Prostate gland (tissue), 2 donors: ENCODE measurements around the gene CTNND2. TPM values are rescaled to one million over a fixed set of nuclear protein-coding genes. Genes with fewer than 3 reads are reported as not detected.

Source experiments
- DNase-seq: peaks from one replicate; pipeline ENCODE4 v3.0.0-alpha.2; 2019; ENCODE audit warnings: low spot score
- H3K27ac ChIP-seq, 2 donors: fragments of 200-600 bp; sonication (generic); 2 replicates each; pipeline ENCODE4 v1.5.1; 2017 to 2019
- H3K27me3 ChIP-seq: fragments of 200-600 bp; sonication (generic); replicated peaks from 2 replicates; pipeline ENCODE4 v1.5.1; 2019; ENCODE audit not compliant: insufficient read depth
- H3K36me3 ChIP-seq, 2 donors: fragments of 200-600 bp; sonication (generic); 1 replicate in 1 of 2; 2 replicates in 1 of 2; pipeline versions ENCODE4 v1.5.1 to v1.8.1; 2017 to 2019
- H3K4me1 ChIP-seq: fragments of 200-600 bp; sonication (generic); replicated peaks from 2 replicates; pipeline ENCODE4 v1.5.1; 2019
- H3K4me3 ChIP-seq, 2 donors: fragments of 200-600 bp; sonication (generic); 2 replicates each; pipeline ENCODE4 v1.5.1; 2017 to 2019
- H3K9me3 ChIP-seq: fragments of 200-600 bp; sonication (generic); 2 replicates; pipeline ENCODE4 v1.5.1; 2017
- POLR2A ChIP-seq: fragments of 450-650 bp; IDR thresholded peaks from one replicate; pipeline ENCODE4 v1.6.1; 2016; ENCODE audit warnings: antibody characterized with exemption, mild to moderate bottlenecking
- POLR2AphosphoS5 ChIP-seq: sonication (generic); formaldehyde crosslinking; IDR thresholded peaks from one replicate; pipeline ENCODE4 v1.6.1; 2017; ENCODE audit warnings: antibody characterized with exemption
- WGBS: methylation state at CpG from one replicate; pipeline ENCODE4 v1.1.5; 2018; 5-methylcytosine and 5-hydroxymethylcytosine counted together
- intact Hi-C: fragments of 100-400 bp; cut with DNase I; formaldehyde crosslinking; loops from one replicate; pipeline ENCODE4 v1.14.2; 2022
- total RNA-seq, 2 donors: library from RNA; depleted of rRNA; stranded (reverse); fragments of >200 nt; gene quantifications; one replicate each; pipeline ENCODE4 v1.1.0, GENCODE V29; 2016
- TF ChIP-seq, protein P1 (sequence below), 4 experiments: fragments of 200-600 bp in 2 of 4; fragments of 450-650 bp in 2 of 4; sonication (generic) in 2 of 4; IDR thresholded peaks; 1 replicate in 3 of 4; 2 replicates in 1 of 4; pipeline ENCODE4 v1.5.1; 2016 to 2019; ENCODE audit warnings: antibody characterized with exemption in 4 of 4, mild to moderate bottlenecking in 2 of 4, moderate library complexity in 2 of 4

CTNND2 gene
- total RNA-seq, 2 donors from 2014 or later, result 5.5 to 11.2 TPM

GRCh38 chr5:11511878-11512277 lies 392.4 kb downstream of the CTNND2 start:
- Histone ChIP-seq H3K4me1 (no peaks in the 10 kb centered on the region), H3K36me3 (no peaks in the 10 kb centered on the region), H3K9me3 (no peaks in the 10 kb centered on the region), H3K27ac (no peak overlapping the region), H3K27me3 (no peaks in the 10 kb centered on the region), H3K4me3 (no peak overlapping the region)
- intact Hi-C loops, result no loop called here
- 71% methylated on average over 2 of the region's 2 CpGs for WGBS
- DNase-seq, result no peak
- TF ChIP-seq POLR2AphosphoS5, result no peak
- TF ChIP-seq, protein P1, sequence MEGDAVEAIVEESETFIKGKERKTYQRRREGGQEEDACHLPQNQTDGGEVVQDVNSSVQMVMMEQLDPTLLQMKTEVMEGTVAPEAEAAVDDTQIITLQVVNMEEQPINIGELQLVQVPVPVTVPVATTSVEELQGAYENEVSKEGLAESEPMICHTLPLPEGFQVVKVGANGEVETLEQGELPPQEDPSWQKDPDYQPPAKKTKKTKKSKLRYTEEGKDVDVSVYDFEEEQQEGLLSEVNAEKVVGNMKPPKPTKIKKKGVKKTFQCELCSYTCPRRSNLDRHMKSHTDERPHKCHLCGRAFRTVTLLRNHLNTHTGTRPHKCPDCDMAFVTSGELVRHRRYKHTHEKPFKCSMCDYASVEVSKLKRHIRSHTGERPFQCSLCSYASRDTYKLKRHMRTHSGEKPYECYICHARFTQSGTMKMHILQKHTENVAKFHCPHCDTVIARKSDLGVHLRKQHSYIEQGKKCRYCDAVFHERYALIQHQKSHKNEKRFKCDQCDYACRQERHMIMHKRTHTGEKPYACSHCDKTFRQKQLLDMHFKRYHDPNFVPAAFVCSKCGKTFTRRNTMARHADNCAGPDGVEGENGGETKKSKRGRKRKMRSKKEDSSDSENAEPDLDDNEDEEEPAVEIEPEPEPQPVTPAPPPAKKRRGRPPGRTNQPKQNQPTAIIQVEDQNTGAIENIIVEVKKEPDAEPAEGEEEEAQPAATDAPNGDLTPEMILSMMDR (IDR thresholded peaks at IDR 0.05), result no peak
- TF ChIP-seq POLR2A, result no peak

GRCh38 chr5:11510889-11511288 lies 393.4 kb downstream of the CTNND2 start:
- TF ChIP-seq, protein P1 (IDR thresholded peaks at IDR 0.05), result no peak
- TF ChIP-seq POLR2A (no peak), POLR2AphosphoS5 (no peak)
- Histone ChIP-seq H3K27me3 (no peaks in the 10 kb centered on the region), H3K36me3 (no peaks in the 10 kb centered on the region), H3K4me3 (no peak overlapping the region), H3K27ac (no peak overlapping the region), H3K4me1 (no peaks in the 10 kb centered on the region), H3K9me3 (no peaks in the 10 kb centered on the region)
- DNase-seq, result no peak
- WGBS, result 91% methylated on average over 1 of the region's 1 CpG
- intact Hi-C loops, result no loop called here

DNA sequence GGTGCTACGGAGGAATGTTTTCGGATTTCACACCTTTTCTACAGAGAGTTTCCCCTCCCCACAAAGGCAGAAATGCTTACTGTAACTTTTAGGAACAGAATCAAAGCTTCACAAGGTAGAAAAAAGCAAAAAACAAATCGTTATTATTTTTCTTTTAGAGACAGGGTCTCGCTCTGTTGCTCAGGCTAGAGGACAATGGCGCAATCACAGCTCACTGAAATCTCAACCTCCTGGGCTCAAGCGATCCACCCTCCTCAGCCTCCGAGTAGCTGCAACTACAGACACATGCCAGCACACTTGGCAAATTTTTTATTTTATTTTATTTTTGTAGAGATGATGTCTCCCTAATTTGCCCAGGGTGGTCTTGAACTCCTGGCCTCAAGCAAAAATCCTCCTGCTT lies 394.5 kb downstream of the CTNND2 start:
- no peaks in the 10 kb centered on the region for H3K27me3 ChIP-seq
- WGBS, result 50% methylated on average over 7 of the region's 7 CpGs
- H3K9me3 ChIP-seq, result no peaks in the 10 kb centered on the region
- TF ChIP-seq, protein P1 (IDR thresholded peaks at IDR 0.05), result no peak
- no peak for TF ChIP-seq POLR2AphosphoS5
- TF ChIP-seq POLR2A, result no peak
- no peaks in the 10 kb centered on the region for H3K4me1 ChIP-seq
- DNase-seq, result no peak
- H3K4me3 ChIP-seq, result no peak overlapping the region
- H3K27ac ChIP-seq, result no peak overlapping the region
- H3K36me3 ChIP-seq, result no peaks in the 10 kb centered on the region
- intact Hi-C loops, result no loop called here

GRCh38 chr5:11507156-11507910 lies 396.9 kb downstream of the CTNND2 start:
- H3K36me3 ChIP-seq, result no peaks in the 10 kb centered on the region
- no peak overlapping the region for H3K27ac ChIP-seq
- no peaks in the 10 kb centered on the region for H3K9me3 ChIP-seq
- no peaks in the 10 kb centered on the region for H3K27me3 ChIP-seq
- no peak overlapping the region for H3K4me3 ChIP-seq
- TF ChIP-seq POLR2AphosphoS5 (no peak), POLR2A (no peak)
- TF ChIP-seq, protein P1 (IDR thresholded peaks at IDR 0.05), result no peak
- 74% methylated on average over 9 of the region's 9 CpGs for WGBS
- DNase-seq, result no peak
- intact Hi-C loops, result no loop called here
- H3K4me1 ChIP-seq, result no peaks in the 10 kb centered on the region

- no peaks in the 10 kb centered on the region for H3K4me1 ChIP-seq
- H3K9me3 ChIP-seq, result no peaks in the 10 kb centered on the region
- H3K27ac ChIP-seq, result no peak overlapping the region
- no peak for DNase-seq
- no peak for TF ChIP-seq POLR2A
- TF ChIP-seq POLR2AphosphoS5, result no peak
- TF ChIP-seq, protein P1 (IDR thresholded peaks at IDR 0.05), result no peak
- no peaks in the 10 kb centered on the region for H3K36me3 ChIP-seq
- no peaks in the 10 kb centered on the region for H3K27me3 ChIP-seq
- intact Hi-C loops, result no loop called here
- WGBS, result 73% methylated on average over 3 of the region's 3 CpGs
- H3K4me3 ChIP-seq, result no peak overlapping the region
These were observed 399.4 kb downstream of the CTNND2 start for GRCh38 chr5:11504886-11505193.
